HUDEP-2 (cell line): Measurements from ENCODE around the gene ZNF414.
A peak's percentile ranks its signal among the peaks of the same experiment; 100 is the strongest.

Experiments used
- DNase-seq, 76 experiments: peaks; one replicate each; lab custom pipeline; 2025; ENCODE audit not compliant: unreplicated experiment in 76 of 76; lab: John Stamatoyannopoulos, UW

Gene ZNF414

GRCh38 chr19:8498295-8498694, 15.7 kb downstream of the ZNF414 start:
- DNase-seq: no peak

GRCh38 chr19:8494158-8494557, 19.8 kb downstream of the ZNF414 start:
- no peak for DNase-seq

GRCh38 chr19:8491574-8491973, 22.4 kb downstream of the ZNF414 start:
- peak in 3 of 76 experiments; percentile 15 to 21 (median 15) for DNase-seq

GRCh38 chr19:8490873-8491272, 23.1 kb downstream of the ZNF414 start:
- no peak for DNase-seq

GRCh38 chr19:8490395-8490760, 23.6 kb downstream of the ZNF414 start:
- no peak for DNase-seq

- no peak for DNase-seq
These were observed 24.2 kb downstream of the ZNF414 start for GRCh38 chr19:8489561-8490394.

GRCh38 chr19:8488365-8488764, 25.6 kb downstream of the ZNF414 start:
- DNase-seq: no peak

- DNase-seq: no peak
These were observed 26.7 kb downstream of the ZNF414 start for GRCh38 chr19:8487137-8487851.

- no peak for DNase-seq
These were observed 27.3 kb downstream of the ZNF414 start for GRCh38 chr19:8486661-8487136.

GRCh38 chr19:8485561-8486371, 28.2 kb downstream of the ZNF414 start:
- no peak for DNase-seq

GRCh38 chr19:8484331-8484894, 29.6 kb downstream of the ZNF414 start:
- peak in 30 of 76 experiments; percentile 8 to 52 (median 30) for DNase-seq

GRCh38 chr19:8483165-8483564, 30.8 kb downstream of the ZNF414 start:
- DNase-seq: no peak

- DNase-seq: no peak
These were observed 31.3 kb downstream of the ZNF414 start for GRCh38 chr19:8482696-8483095.

- DNase-seq: no peak
These were observed 32.4 kb downstream of the ZNF414 start for GRCh38 chr19:8481616-8482015.

- no peak for DNase-seq
These were observed 32.8 kb downstream of the ZNF414 start for GRCh38 chr19:8481201-8481600.

GRCh38 chr19:8478598-8478997, 35.4 kb downstream of the ZNF414 start:
- DNase-seq: no peak

- no peak for DNase-seq
These were observed 36.1 kb downstream of the ZNF414 start for GRCh38 chr19:8477889-8478288.

GRCh38 chr19:8476524-8476923, 37.4 kb downstream of the ZNF414 start:
- no peak for DNase-seq

GRCh38 chr19:8475005-8475404, 39.0 kb downstream of the ZNF414 start:
- no peak for DNase-seq

- DNase-seq: no peak
These were observed 40.1 kb downstream of the ZNF414 start for GRCh38 chr19:8473648-8474476.
